Ishikawa (cell line): Measurements from ENCODE around the gene JPH3.

Experiments
- CEBPB ChIP-seq: IDR thresholded peaks from 2 replicates; pipeline ENCODE4 v1.6.1; 2012
- CREB1 ChIP-seq: IDR thresholded peaks from 2 replicates; pipeline ENCODE4 v1.6.1; 2012; ENCODE audit warnings: low read depth
- EGR1 ChIP-seq: IDR thresholded peaks from 2 replicates; pipeline ENCODE4 v1.6.1; 2012
- EP300 ChIP-seq: IDR thresholded peaks from 2 replicates; pipeline ENCODE4 v1.6.1; 2012; ENCODE audit warnings: borderline replicate concordance
- FOXM1 ChIP-seq: IDR thresholded peaks from 2 replicates; pipeline ENCODE4 v1.6.1; 2012; ENCODE audit warnings: low read depth, borderline replicate concordance
- NFIC ChIP-seq: IDR thresholded peaks from 2 replicates; pipeline ENCODE4 v1.6.1; 2012
- RAD21 ChIP-seq: IDR thresholded peaks from 2 replicates; pipeline ENCODE4 v1.6.1; 2012; ENCODE audit warnings: low read depth
- TAF1 ChIP-seq: IDR thresholded peaks from 2 replicates; pipeline ENCODE4 v1.6.1; 2012; ENCODE audit warnings: low read depth, mild to moderate bottlenecking
- TCF12 ChIP-seq: IDR thresholded peaks from 2 replicates; pipeline ENCODE4 v1.6.1; 2012; ENCODE audit warnings: low read depth
- TEAD4 ChIP-seq: IDR thresholded peaks from 2 replicates; pipeline ENCODE4 v1.6.1; 2012
- YY1 ChIP-seq: IDR thresholded peaks from 2 replicates; pipeline ENCODE4 v1.6.1; 2012; ENCODE audit warnings: low read depth
- ZBTB7A ChIP-seq: IDR thresholded peaks from 2 replicates; pipeline ENCODE4 v1.6.1; 2012; ENCODE audit warnings: low read depth
- TF ChIP-seq, protein P1 (sequence below): IDR thresholded peaks from 2 replicates; pipeline ENCODE4 v1.6.1; 2012
- TF ChIP-seq, protein P2 (sequence below): IDR thresholded peaks from 2 replicates; pipeline ENCODE4 v1.6.1; 2012
- TF ChIP-seq, protein P3 (sequence below): IDR thresholded peaks from 2 replicates; pipeline ENCODE4 v1.6.1; 2012; ENCODE audit warnings: low read depth, mild to moderate bottlenecking

JPH3 gene

DNA sequence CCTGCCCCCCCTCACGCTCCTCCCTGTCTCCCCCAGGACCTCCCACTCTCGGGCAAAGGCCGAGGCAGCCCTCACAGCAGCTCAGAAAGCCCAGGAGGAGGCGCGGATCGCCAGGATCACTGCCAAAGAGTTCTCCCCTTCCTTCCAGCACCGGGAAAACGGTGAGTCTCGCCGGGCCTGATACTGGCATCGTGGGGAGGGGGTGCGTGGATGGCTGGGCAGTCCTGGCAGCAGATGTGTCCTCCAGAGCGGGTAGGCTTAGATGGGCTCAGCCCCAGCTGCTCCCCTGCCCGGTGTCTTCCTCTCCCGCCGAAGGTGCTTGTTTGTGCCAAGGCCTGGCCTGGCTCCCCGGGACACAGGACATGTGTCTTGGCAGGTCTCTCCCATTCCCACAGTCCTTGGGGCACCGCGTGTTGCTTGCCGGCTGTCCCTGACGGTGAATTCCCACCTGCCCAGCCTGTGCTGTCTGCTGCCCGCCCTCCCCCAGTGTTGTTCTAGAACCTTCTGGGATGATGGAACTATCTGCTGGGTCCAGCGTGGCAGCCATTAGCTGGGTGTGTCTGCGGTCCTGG, 81.9 kb downstream of the JPH3 start:
- TF ChIP-seq, protein P1, sequence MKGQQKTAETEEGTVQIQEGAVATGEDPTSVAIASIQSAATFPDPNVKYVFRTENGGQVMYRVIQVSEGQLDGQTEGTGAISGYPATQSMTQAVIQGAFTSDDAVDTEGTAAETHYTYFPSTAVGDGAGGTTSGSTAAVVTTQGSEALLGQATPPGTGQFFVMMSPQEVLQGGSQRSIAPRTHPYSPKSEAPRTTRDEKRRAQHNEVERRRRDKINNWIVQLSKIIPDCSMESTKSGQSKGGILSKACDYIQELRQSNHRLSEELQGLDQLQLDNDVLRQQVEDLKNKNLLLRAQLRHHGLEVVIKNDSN, result no peak
- TF ChIP-seq CREB1 (no peak), CEBPB (no peak)
- TF ChIP-seq, protein P2, sequence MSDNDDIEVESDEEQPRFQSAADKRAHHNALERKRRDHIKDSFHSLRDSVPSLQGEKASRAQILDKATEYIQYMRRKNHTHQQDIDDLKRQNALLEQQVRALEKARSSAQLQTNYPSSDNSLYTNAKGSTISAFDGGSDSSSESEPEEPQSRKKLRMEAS, result no peak

DNA sequence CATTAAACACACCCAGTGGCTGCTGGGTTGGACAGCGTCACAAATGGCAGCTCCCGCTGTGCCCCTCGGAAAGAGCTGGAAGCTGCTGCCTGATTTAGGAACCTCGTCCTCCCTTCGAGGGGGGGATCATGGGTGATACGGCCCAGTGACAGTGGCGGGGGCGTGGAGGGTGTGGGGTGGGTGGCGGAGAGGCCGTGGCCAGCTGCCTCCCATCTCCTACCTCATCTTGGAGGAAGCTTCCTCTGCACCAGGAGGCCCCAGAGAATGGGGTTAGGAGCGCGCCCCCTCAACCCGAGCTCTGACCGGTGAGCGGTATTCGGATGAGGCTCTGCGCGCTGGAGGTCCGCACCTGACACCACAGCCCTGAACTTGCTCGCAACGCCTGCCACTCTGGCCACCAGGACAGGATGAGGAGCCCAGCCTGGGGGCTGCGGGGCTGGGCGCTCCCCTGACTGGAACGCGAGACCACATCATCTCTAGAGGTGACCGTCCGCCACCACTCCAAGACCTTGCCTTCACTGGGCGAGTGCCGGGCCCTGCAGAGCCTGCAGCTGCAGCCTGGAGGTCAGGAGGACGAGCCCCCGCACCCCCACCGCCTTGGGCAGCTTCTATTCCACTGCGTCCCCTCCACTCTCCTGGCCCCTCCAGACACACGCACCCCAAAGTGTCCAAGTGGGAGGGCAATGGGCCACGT, 82.5 kb downstream of the JPH3 start:
- TF ChIP-seq TCF12 (no peak), FOXM1 (no peak), ZBTB7A (no peak), CEBPB (no peak), CREB1 (no peak)
- TF ChIP-seq, protein P3, sequence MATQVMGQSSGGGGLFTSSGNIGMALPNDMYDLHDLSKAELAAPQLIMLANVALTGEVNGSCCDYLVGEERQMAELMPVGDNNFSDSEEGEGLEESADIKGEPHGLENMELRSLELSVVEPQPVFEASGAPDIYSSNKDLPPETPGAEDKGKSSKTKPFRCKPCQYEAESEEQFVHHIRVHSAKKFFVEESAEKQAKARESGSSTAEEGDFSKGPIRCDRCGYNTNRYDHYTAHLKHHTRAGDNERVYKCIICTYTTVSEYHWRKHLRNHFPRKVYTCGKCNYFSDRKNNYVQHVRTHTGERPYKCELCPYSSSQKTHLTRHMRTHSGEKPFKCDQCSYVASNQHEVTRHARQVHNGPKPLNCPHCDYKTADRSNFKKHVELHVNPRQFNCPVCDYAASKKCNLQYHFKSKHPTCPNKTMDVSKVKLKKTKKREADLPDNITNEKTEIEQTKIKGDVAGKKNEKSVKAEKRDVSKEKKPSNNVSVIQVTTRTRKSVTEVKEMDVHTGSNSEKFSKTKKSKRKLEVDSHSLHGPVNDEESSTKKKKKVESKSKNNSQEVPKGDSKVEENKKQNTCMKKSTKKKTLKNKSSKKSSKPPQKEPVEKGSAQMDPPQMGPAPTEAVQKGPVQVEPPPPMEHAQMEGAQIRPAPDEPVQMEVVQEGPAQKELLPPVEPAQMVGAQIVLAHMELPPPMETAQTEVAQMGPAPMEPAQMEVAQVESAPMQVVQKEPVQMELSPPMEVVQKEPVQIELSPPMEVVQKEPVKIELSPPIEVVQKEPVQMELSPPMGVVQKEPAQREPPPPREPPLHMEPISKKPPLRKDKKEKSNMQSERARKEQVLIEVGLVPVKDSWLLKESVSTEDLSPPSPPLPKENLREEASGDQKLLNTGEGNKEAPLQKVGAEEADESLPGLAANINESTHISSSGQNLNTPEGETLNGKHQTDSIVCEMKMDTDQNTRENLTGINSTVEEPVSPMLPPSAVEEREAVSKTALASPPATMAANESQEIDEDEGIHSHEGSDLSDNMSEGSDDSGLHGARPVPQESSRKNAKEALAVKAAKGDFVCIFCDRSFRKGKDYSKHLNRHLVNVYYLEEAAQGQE, result peak; percentile 53
- TF ChIP-seq, protein P1, result no peak

DNA sequence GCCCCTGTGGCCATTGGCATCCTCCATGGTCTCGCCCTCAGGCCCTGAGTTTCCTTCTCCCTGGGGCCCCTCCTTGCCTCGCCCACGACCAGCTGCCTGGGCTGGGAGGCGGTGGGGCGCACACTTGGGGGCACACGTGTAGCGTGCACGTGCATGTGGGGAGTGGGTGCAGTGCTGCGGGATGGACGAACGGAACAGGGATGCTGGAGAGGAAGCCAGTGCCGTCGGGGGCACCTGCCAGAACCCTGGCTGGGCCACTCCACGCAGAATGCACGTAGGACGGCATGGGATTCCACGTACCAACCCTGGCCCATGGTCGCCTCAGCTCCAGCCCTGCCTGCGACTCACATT, 83.1 kb downstream of the JPH3 start:
- no peak for TF ChIP-seq EGR1
- no peak for TF ChIP-seq ZBTB7A
- TF ChIP-seq CREB1, result no peak
- no peak for TF ChIP-seq NFIC
- no peak for TF ChIP-seq CEBPB
- TF ChIP-seq TCF12, result no peak
- no peak for TF ChIP-seq EP300
- TF ChIP-seq FOXM1, result no peak
- TF ChIP-seq TAF1, result no peak
- TF ChIP-seq, protein P3, result no peak
- TF ChIP-seq, protein P1, result no peak
- TF ChIP-seq, protein P2, result no peak
- TF ChIP-seq TEAD4, result no peak
- TF ChIP-seq YY1, result no peak
- TF ChIP-seq RAD21, result no peak

DNA sequence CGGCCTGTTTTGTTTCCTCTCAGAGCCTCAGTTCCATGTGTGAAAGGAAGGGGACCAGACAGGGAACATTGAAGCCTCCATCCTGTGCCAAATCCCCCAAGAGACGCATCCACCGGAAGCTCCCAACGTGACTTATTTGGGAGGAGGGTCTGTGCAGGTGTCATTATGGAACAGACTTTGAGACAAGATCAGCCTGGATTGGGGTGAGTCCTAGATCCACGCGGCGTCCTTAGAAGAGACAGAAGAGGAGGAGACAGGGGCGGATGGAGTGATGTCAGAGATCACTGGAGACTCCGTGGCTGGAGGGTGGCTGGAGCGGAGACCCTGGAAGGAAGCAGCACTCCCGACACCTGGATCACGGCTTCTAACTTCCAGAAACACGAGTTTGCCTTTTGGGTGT, 83.5 kb downstream of the JPH3 start:
- TF ChIP-seq CREB1 (no peak), CEBPB (no peak)

DNA sequence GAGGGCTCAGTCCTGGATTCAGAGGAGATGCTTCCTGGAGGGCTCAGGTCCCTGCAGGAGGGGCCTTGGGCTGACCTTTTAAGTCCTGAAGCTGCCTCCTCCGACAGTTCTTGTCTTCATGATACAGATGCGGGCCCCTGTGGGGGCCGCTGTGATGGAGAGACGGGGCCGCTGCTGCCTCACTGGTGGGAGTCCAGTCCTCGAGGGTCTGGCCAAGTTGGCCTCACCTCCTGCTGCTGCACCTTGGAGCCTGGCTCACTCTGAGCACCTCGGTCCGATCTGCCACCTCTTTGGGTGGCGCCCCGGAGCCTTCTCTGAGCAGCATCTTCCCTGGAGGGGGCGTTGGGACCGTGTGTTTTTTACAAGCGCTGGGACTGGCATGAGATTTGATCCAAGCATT, 84.4 kb downstream of the JPH3 start:
- TF ChIP-seq TAF1, result no peak
- TF ChIP-seq NFIC, result no peak

DNA sequence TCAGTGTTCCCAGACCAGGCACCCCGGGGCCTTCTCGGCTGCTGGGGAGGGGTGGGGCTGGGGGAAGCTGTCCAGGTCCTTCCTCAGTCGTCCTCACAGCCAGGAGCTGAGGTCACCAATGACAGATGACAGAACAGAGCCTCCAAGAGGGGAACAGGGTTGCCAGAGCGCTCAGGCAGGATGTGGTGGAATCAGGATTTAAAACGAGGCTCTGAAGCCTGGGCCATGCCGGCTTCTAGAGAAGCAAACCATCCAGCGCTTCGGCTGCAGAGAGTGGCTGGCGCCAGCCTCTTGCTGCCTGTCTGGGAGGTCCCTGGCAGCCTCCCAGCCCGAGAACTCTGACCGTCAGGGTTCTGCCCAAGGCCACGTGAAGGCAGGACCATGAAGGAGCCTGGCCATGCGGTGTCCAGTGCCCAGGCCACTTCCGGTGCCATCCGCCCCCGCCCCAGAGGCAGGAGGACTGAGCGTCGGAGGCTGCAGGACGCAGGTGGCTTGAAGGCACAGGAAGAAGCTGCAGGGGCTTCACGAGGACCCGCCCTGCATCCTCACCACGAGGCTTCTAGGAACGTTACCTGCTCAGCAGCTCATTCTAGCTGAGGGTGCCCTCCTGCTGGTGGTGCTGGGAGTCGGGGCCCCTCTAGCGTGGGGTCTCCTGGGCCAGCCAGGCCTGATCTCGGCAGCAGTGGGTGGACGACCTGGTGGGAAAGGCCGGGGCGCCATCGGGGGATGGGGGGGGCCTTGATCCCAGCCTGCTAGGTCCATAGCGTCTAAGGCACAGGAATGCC, 85.0 kb downstream of the JPH3 start:
- TF ChIP-seq TAF1 (no peak), TCF12 (no peak), RAD21 (no peak), NFIC (no peak)
- TF ChIP-seq, protein P1, result peak; percentile 36; the same call in 1 of the 2 replicates
- TF ChIP-seq, protein P2, result peak; percentile 70
